Epithelial cell of proximal tubule (primary cell): ENCODE measurements around the gene PHPT1. TPM values are rescaled to one million over a fixed set of nuclear protein-coding genes. Genes with fewer than 3 reads are reported as not detected.

ENCODE experiments used
- DNase-seq: peaks from one replicate; pipeline ENCODE4 v3.0.0-alpha.2; 2011; ENCODE audit warnings: low read depth
- H3K4me3 ChIP-seq: 2 replicates; pipeline ENCODE4 v1.5.1; 2011; ENCODE audit warnings: low read depth, mild to moderate bottlenecking, low read length
- total RNA-seq: library from RNA; depleted of rRNA; stranded (reverse); fragments of >200 nt; gene quantifications from 2 replicates; pipeline ENCODE4 v1.2.3, GENCODE V29; 2015
- TF ChIP-seq, protein P1 (sequence below): conservative IDR thresholded peaks from 2 replicates; pipeline ENCODE4 v1.5.1; 2012; ENCODE audit warnings: low read depth, mild to moderate bottlenecking, low read length

Gene PHPT1
- total RNA-seq, 1 donor from 2014 or later: 114 TPM

GRCh38 chr9:136885950-136886578 is 36.9 kb downstream of the PHPT1 start, which contains the start of gene TRAF2:
Gene TRAF2, plus strand, starts transcription at chr9:136886516. Its CDS starts 12,225 bp downstream, at chr9:136898741.
- DNase-seq: peak; percentile 77
- TF ChIP-seq, protein P1, sequence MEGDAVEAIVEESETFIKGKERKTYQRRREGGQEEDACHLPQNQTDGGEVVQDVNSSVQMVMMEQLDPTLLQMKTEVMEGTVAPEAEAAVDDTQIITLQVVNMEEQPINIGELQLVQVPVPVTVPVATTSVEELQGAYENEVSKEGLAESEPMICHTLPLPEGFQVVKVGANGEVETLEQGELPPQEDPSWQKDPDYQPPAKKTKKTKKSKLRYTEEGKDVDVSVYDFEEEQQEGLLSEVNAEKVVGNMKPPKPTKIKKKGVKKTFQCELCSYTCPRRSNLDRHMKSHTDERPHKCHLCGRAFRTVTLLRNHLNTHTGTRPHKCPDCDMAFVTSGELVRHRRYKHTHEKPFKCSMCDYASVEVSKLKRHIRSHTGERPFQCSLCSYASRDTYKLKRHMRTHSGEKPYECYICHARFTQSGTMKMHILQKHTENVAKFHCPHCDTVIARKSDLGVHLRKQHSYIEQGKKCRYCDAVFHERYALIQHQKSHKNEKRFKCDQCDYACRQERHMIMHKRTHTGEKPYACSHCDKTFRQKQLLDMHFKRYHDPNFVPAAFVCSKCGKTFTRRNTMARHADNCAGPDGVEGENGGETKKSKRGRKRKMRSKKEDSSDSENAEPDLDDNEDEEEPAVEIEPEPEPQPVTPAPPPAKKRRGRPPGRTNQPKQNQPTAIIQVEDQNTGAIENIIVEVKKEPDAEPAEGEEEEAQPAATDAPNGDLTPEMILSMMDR: no peak
- peak within 1 kb of the TSS; percentile 93 for H3K4me3 ChIP-seq

GRCh38 chr9:136886610-136887597 is 37.7 kb downstream of the PHPT1 start:
- no peak for DNase-seq
- TF ChIP-seq, protein P1: no peak
- peak overlapping the region; percentile 93 for H3K4me3 ChIP-seq

DNA sequence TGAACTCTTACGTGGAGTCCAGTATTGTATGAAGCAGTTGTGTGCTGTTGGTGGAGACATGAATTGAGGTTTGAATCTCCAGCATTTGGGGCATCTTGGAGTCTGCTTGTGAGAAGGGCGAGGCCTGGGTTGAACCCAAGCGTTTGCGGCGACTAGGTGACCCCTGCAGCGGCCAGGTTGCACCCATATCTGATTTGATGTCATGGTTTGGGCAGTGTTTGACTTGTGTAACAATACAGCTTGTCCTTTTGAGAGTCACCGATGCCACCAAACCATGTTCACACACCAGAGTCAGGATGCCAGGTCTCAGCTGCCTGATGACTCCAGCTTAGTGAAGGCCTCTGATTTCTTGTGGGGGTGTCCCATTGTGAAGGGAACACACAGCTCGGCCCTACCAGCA is 39.2 kb downstream of the PHPT1 start:
- no peak overlapping the region for H3K4me3 ChIP-seq
- no peak for DNase-seq
- TF ChIP-seq, protein P1: no peak

DNA sequence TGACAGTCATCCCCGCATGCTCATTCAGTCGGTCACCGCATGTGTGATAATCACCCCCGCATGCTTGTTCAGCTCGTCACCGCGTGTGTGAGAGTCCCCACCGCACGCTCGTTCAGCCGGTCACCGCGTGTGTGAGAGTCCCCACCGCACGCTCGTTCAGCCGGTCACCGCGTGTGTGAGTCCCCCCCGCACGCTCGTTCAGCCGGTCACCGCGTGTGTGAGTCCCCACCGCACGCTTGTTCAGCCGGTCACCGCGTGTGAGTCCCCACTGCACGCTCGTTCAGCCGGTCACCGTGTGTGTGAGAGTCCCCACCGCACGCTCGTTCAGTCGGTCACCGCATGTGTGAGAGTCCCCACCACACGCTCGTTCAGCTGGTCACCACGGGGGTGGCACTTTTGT is 40.6 kb downstream of the PHPT1 start:
- no peak overlapping the region for H3K4me3 ChIP-seq
- TF ChIP-seq, protein P1: no peak
- no peak for DNase-seq

GRCh38 chr9:136890661-136891060 is 41.5 kb downstream of the PHPT1 start:
- DNase-seq: no peak
- no peak overlapping the region for H3K4me3 ChIP-seq
- TF ChIP-seq, protein P1: no peak

- TF ChIP-seq, protein P1: no peak
- no peak overlapping the region for H3K4me3 ChIP-seq
- no peak for DNase-seq
Measured at GRCh38 chr9:136896027-136896426, 46.8 kb downstream of the PHPT1 start.
